Natural killer cell (primary cell): Measurements from ENCODE around the gene PRKN. TPM values are rescaled to one million over a fixed set of nuclear protein-coding genes. Genes with fewer than 3 reads are reported as not detected.

Source experiments
- ATAC-seq, 3 donors: fragments of 150-1000 bp in 2 of 3; fragments of 200-7000 bp in 1 of 3; cut with Tn5 transposase; 1 replicate in 1 of 3; 2 replicates in 2 of 3; pipeline ENCODE4 v1.10.0; 2021; ENCODE audit warnings: mild to moderate bottlenecking in 2 of 3, moderate library complexity in 2 of 3
- DNase-seq, 2 donors: peaks; one replicate each; pipeline versions ENCODE4 v3.0.0 to v3.0.0-alpha.2; 2013 to 2021; ENCODE audit warnings: mixed read lengths in 1 of 2
- H3K27ac ChIP-seq: one replicate; pipeline ENCODE4 v1.5.1; 2013; ENCODE audit warnings: mild to moderate bottlenecking, low read length
- H3K27me3 ChIP-seq: one replicate; pipeline ENCODE4 v1.6.1; 2013; ENCODE audit warnings: low read length; ENCODE audit not compliant: control insufficient read depth, insufficient read depth
- H3K36me3 ChIP-seq: one replicate; pipeline ENCODE4 v1.6.1; 2013; ENCODE audit warnings: low read length; ENCODE audit not compliant: control insufficient read depth, insufficient read depth
- H3K4me1 ChIP-seq: one replicate; pipeline ENCODE4 v1.6.1; 2013; ENCODE audit warnings: low read length; ENCODE audit not compliant: control insufficient read depth, insufficient read depth
- H3K4me3 ChIP-seq: one replicate; pipeline ENCODE4 v1.5.1; 2013; ENCODE audit warnings: low read length
- H3K9me3 ChIP-seq: one replicate; pipeline ENCODE4 v1.6.1; 2013; ENCODE audit warnings: low read length; ENCODE audit not compliant: control insufficient read depth, insufficient read depth
- H3K27ac Mint-ChIP-seq, 2 donors: one replicate each; pipeline ENCODE4 v1.8.0; 2022; ENCODE audit warnings: mild to moderate bottlenecking in 2 of 2, mixed read lengths in 2 of 2, moderate library complexity in 1 of 2
- H3K27me3 Mint-ChIP-seq, 2 donors: one replicate each; pipeline ENCODE4 v1.8.0; 2022; ENCODE audit warnings: low read depth in 2 of 2, mixed read lengths in 2 of 2
- H3K36me3 Mint-ChIP-seq: one replicate; pipeline ENCODE4 v1.8.0; 2022; ENCODE audit warnings: mixed read lengths
- H3K4me1 Mint-ChIP-seq, 2 donors: one replicate each; pipeline ENCODE4 v1.8.0; 2022; ENCODE audit warnings: mixed read lengths in 2 of 2
- H3K4me3 Mint-ChIP-seq: one replicate; pipeline ENCODE4 v1.8.0; 2022; ENCODE audit warnings: mild to moderate bottlenecking, moderate library complexity, mixed read lengths
- H3K9me3 Mint-ChIP-seq, 2 donors: one replicate each; pipeline ENCODE4 v1.8.0; 2022; ENCODE audit warnings: mixed read lengths in 2 of 2
- CTCF ChIP-seq: fragments of 200-600 bp; IDR thresholded peaks from one replicate; pipeline ENCODE4 v1.8.0; 2022; ENCODE audit warnings: antibody characterized with exemption
- WGBS: methylation state at CpG from one replicate; pipeline ENCODE4 v1.1.7; 2013; ENCODE audit warnings: missing lambda C conversion rate; ENCODE audit not compliant: insufficient coverage; 5-methylcytosine and 5-hydroxymethylcytosine counted together
- intact Hi-C: fragments of 100-400 bp; cut with micrococcal nuclease; formaldehyde crosslinking; loops from one replicate; pipeline ENCODE4 v1.14.2; 2022
- total RNA-seq, 4 donors: library from RNA; stranded (reverse); fragments of 120-200 nt in 1 of 4; gene quantifications; one replicate each; pipeline versions ENCODE4 v1.2.3 to v1.2.4, GENCODE V29; 2013 to 2022

The PRKN gene
- total RNA-seq, 3 donors from 2014 or later (not counting 1 experiment from before 2014, with no cell fraction given) = 1.4 to 1.9 (median 1.9) TPM

GRCh38 chr6:161400671-161401070 is 1326.9 kb downstream of the PRKN start:
- 90% methylated on average over 5 of the region's 5 CpGs for WGBS
- H3K9me3 Mint-ChIP-seq = no peaks in the 10 kb centered on the region
- peaks cover 14 to 57% of the 10 kb centered on the region in 2 donors for H3K27me3 Mint-ChIP-seq
- H3K27ac Mint-ChIP-seq = no peak overlapping the region
- intact Hi-C loops = no loop called here
- H3K27ac ChIP-seq = no peak overlapping the region
- peaks cover under 1% of the 10 kb centered on the region in 2 donors for H3K4me1 Mint-ChIP-seq
- no peak overlapping the region for H3K4me3 Mint-ChIP-seq
- no peaks in the 10 kb centered on the region for H3K36me3 Mint-ChIP-seq
- ATAC-seq = no peak
- TF ChIP-seq CTCF = no peak
- H3K36me3 ChIP-seq = no peaks in the 10 kb centered on the region
- no peaks in the 10 kb centered on the region for H3K27me3 ChIP-seq
- no peak for DNase-seq
- no peak overlapping the region for H3K4me3 ChIP-seq
- H3K4me1 ChIP-seq = peaks cover 4% of the 10 kb centered on the region
- no peaks in the 10 kb centered on the region for H3K9me3 ChIP-seq

GRCh38 chr6:161396539-161396938 is 1331.0 kb downstream of the PRKN start:
- peaks cover 15% of the 10 kb centered on the region for H3K4me1 ChIP-seq
- no peak overlapping the region for H3K27ac ChIP-seq
- Mint-ChIP-seq H3K27ac (no peak overlapping the region), H3K4me1 (peaks cover 7 to 8% of the 10 kb centered on the region in 2 donors), H3K9me3 (no peaks in the 10 kb centered on the region), H3K36me3 (no peaks in the 10 kb centered on the region), H3K27me3 (peaks cover 3 to 35% of the 10 kb centered on the region in 2 donors), H3K4me3 (no peak overlapping the region)
- no peaks in the 10 kb centered on the region for H3K27me3 ChIP-seq
- intact Hi-C loops = no loop called here
- no peak for DNase-seq
- no peaks in the 10 kb centered on the region for H3K9me3 ChIP-seq
- H3K36me3 ChIP-seq = no peaks in the 10 kb centered on the region
- H3K4me3 ChIP-seq = no peak overlapping the region
- no peak for ATAC-seq
- 93% methylated on average over 6 of the region's 6 CpGs for WGBS
- no peak for TF ChIP-seq CTCF

- ATAC-seq (no peak), DNase-seq (no peak)
- peaks cover 15% of the 10 kb centered on the region for H3K4me1 ChIP-seq
- Mint-ChIP-seq H3K4me3 (no peak overlapping the region), H3K4me1 (peaks cover 7 to 8% of the 10 kb centered on the region in 2 donors), H3K36me3 (no peaks in the 10 kb centered on the region), H3K27me3 (peaks cover 3 to 31% of the 10 kb centered on the region in 2 donors), H3K9me3 (no peaks in the 10 kb centered on the region), H3K27ac (no peak overlapping the region)
- no peaks in the 10 kb centered on the region for H3K9me3 ChIP-seq
- H3K4me3 ChIP-seq = no peak overlapping the region
- WGBS = 77% methylated on average over 9 of the region's 9 CpGs
- TF ChIP-seq CTCF = no peak
- no peaks in the 10 kb centered on the region for H3K36me3 ChIP-seq
- no peak overlapping the region for H3K27ac ChIP-seq
- intact Hi-C loops = no loop called here
- no peaks in the 10 kb centered on the region for H3K27me3 ChIP-seq
These were observed 1331.8 kb downstream of the PRKN start for GRCh38 chr6:161395716-161396231.

- peaks cover 3 to 28% of the 10 kb centered on the region in 2 donors for H3K27me3 Mint-ChIP-seq
- H3K36me3 Mint-ChIP-seq = no peaks in the 10 kb centered on the region
- DNase-seq (peak in 1 of 2 donors; percentile 10), ATAC-seq (peak in 1 of 3 donors; percentile 5)
- H3K27ac Mint-ChIP-seq = no peak overlapping the region
- no peak overlapping the region for H3K4me3 ChIP-seq
- H3K27ac ChIP-seq = peak overlapping the region; percentile 41
- no peaks in the 10 kb centered on the region for H3K9me3 ChIP-seq
- H3K4me1 ChIP-seq = peaks cover 15% of the 10 kb centered on the region
- no peaks in the 10 kb centered on the region for H3K27me3 ChIP-seq
- WGBS = 85% methylated on average over 5 of the region's 5 CpGs
- no peaks in the 10 kb centered on the region for H3K36me3 ChIP-seq
- intact Hi-C loops = loop anchor here (1.0 kb wide), 1 partner anchor 301 kb away; no protein-coding TSS in a partner anchor
- H3K4me3 Mint-ChIP-seq = no peak overlapping the region
- H3K4me1 Mint-ChIP-seq = peaks cover 7 to 8% of the 10 kb centered on the region in 2 donors
- no peak for TF ChIP-seq CTCF
- H3K9me3 Mint-ChIP-seq = no peaks in the 10 kb centered on the region
These were observed 1333.1 kb downstream of the PRKN start for GRCh38 chr6:161394437-161394836.
